H4 (cell line): ENCODE results near the gene LEF1. TPM values are rescaled to one million over a fixed set of nuclear protein-coding genes. Genes with fewer than 3 reads are reported as not detected.
A peak's percentile ranks its signal among the peaks of the same experiment; 100 is the strongest.
"Not testable (repeated sequence)": the region's sequence is repeated elsewhere in the genome, so short reads cannot be mapped to it uniquely, and the experiment has no call there.

Source experiments
- DNase-seq: peaks from one replicate; pipeline ENCODE4 v3.0.0-alpha.2; 2015; ENCODE audit warnings: low spot score
- total RNA-seq: library from RNA; depleted of rRNA; stranded (reverse); fragments of >200 nt; shearing (Covaris generic); gene quantifications from 2 replicates; pipeline ENCODE4 v1.2.3, GENCODE V29; 2014

Gene LEF1
- total RNA-seq, 1 experiment from 2014 or later, result 37.2 TPM

- peak; percentile 63 for DNase-seq
Observed at GRCh38 chr4:108060686-108061321, 107.9 kb downstream of the LEF1 start.

GRCh38 chr4:108060164-108060563 is 108.6 kb downstream of the LEF1 start:
- peak; percentile 78 for DNase-seq

GRCh38 chr4:108058685-108059440 is 109.9 kb downstream of the LEF1 start:
- DNase-seq, result peak; percentile 92

DNA sequence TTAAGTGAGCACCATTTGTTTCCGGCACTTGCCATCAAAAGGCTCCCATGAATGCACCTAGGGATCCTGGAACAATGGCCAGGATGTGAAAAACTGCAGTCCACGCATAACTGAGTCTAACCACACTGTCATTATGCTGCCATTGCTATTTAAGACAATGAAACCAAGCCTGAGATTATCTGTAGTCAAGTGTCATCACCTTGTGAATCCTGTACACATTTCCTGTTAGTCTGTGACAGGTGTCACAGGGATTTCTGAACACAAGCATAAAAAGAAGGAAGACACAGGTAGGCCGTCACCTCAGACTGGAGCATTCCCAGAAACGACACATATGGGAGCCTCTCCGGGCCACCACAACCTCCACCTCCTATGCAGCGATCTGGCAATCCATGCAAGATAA is 112.3 kb downstream of the LEF1 start:
- DNase-seq, result no peak

DNA sequence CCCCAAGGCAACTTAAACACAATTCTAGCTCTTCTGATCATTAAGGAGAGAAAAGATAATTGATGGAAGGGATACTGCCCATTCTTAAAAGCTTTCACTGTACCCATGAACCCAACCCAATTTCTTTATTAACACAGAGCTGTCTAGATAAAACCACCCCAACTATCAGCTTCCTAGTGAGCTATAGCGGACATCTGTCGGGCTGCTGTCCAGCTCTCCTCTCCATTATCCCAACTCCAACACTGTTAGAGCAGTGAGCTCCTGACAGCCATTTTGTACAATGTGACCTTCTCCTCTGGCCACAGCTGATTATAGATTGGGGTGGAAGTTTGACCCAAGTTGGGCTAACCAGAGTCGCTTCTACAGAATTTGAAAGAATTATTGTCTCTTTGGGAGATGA is 112.9 kb downstream of the LEF1 start:
- no peak for DNase-seq

DNA sequence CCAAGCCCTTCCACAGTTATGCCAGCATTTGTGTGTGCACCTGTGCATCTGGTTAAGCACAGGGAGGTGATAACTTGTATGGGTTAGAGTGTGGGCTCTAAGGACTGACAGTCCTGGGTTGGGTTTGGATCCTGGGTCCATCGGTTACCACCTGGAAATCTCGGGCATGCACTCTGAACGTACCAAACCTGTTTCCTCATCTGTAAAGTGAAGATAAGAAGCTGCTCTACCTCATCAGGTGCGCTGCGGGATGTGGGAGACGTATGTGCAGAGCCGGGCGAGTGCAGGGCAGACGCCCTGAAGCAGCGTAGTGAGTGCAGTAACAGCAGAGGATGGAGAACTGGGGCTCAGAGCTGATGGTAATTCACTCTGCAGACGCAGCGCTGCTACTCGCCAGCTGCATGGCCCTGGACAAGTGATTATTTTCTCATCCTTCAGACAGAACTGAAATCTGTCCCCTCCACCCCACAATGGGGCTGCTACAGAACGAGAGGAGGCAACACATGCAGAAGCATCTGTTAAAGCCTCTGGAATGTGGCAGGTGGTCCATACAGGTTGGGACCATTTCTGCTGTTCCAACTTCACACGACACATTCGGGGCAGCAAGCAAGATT is 114.6 kb downstream of the LEF1 start:
- no peak for DNase-seq

GRCh38 chr4:108053251-108053711 is 115.5 kb downstream of the LEF1 start:
- no peak for DNase-seq

DNA sequence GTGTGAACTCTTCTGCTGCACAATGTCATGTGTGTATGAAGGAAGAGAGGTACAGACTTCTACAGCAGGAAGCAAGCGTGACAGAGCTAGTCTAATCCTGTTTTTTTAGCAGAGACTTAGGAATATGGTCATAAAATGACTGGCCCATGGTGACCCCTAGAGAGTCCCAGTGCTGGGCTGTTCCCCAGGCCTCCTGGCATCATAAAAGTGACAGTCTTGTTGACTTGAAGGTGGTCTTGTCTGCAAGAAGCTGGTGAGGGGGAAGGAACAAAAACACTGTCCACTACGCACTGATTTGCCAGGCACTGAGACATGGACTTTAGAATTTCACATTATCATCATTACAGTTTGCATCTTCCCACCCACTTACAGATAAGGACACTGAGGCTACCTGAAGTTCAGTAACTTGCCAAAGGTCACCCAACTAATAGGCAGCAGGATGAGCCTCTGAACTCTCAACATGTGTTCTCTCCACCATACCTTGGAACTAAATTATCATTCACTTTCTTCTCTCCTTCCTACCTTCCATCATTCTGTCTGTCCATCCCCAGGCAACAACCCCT is 116.1 kb downstream of the LEF1 start:
- DNase-seq, result no peak

- DNase-seq, result no peak
Observed at GRCh38 chr4:108051343-108051742, 117.4 kb downstream of the LEF1 start.

GRCh38 chr4:108050166-108051111 is 118.3 kb downstream of the LEF1 start:
- not testable (repeated sequence) for DNase-seq

GRCh38 chr4:108049406-108049805 is 119.3 kb downstream of the LEF1 start:
- DNase-seq, result no peak

- no peak for DNase-seq
Observed at GRCh38 chr4:108048997-108049396, 119.7 kb downstream of the LEF1 start.

- no peak for DNase-seq
Observed at GRCh38 chr4:108048157-108048556, 120.6 kb downstream of the LEF1 start.

DNA sequence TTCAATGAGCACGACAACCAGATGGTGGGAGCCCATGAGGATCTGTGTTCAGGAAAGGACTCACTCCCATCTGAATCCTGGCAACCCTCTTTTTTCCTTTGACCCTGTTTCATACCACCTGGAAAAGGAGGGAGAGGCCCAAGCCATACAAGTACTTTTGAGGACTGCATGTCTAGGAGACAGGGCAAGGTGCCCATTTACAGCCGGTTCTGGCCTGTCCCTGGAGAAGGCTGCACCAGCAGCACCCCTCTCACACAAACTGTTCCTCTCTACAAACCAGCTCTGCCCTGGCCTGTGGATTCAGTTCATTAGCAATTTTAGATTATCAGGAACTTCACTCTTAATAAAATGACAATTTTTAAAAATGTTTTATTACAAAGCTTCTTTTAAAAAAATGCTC is 121.5 kb downstream of the LEF1 start:
- no peak for DNase-seq

- no peak for DNase-seq
Observed at GRCh38 chr4:108045687-108046024, 123.1 kb downstream of the LEF1 start.

- no peak for DNase-seq
Observed at GRCh38 chr4:108044951-108045686, 123.6 kb downstream of the LEF1 start.

- DNase-seq, result no peak
Observed at GRCh38 chr4:108043526-108043925, 125.2 kb downstream of the LEF1 start.

- DNase-seq, result no peak
Observed at GRCh38 chr4:108042927-108043326, 125.8 kb downstream of the LEF1 start.

DNA sequence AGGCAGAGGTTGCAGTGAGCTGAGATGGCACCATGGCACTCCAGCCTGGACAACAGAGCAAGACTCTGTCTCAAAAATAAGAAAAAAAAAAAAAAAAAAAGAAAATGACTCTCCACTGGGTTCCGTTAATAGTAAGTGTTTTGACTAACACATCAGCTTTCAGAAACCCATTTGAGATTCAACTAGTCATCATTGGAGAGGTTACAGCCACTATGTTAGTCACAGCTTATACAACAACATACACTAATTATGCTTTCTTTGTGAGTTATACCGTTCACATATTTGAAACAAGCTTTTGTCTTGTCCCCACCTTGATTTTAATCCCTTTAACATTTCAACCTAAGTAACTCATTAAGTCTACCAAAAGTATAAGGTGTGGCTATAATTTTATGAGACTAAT is 130.8 kb downstream of the LEF1 start:
- DNase-seq, result no peak

DNA sequence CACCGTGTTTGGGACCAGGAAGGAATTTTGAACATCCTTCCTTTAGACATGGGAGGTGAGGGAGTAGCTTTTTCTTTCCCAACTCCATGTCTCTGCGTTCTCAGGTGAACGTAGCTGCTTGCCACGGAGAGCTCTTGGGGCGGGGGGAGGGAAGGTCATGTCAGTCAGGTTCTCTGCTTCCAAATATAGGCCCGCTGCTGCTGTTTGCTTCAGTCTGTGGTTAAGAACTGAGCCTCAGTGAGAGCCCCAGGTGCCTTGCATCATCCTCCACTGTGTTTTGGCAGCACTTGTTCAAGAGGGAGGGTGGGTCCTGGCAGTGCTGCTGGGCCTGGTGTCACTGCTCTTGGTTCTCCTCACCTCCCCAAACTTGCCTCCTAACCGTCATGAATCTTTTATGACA is 132.5 kb downstream of the LEF1 start:
- DNase-seq, result no peak

GRCh38 chr4:108035691-108036090 is 133.0 kb downstream of the LEF1 start:
- no peak for DNase-seq
